ENCODE data around the gene PUDP. TPM values are rescaled to one million over a fixed set of nuclear protein-coding genes. Genes with fewer than 3 reads are reported as not detected.

Gene PUDP
- total and polyA plus RNA-seq, 4 donors, result 5.3 to 9.4 (median 6.8) TPM

DNA sequence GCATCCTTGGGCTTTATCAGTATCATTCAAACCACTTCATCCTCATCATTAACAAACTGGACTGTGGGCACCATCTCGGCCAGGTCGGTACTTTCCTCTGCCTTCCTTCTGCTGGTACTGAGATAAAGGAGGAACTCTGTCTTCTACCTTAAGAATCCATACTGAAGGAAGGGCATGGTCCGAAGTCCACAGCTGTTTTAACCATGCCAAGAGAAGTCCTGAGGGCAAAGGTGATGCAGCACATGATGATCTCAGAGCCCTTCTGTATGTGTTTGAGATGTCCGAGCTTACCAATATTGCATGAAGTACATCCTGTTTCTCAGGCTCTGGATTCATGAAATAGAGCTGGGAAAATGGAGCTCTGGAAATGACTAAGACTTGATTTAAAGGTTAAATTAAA is 126.0 kb downstream of the PUDP start:
- TF ChIP-seq JUND (IDR thresholded peaks at IDR 0.05), result no peak
- TF ChIP-seq, protein P1, sequence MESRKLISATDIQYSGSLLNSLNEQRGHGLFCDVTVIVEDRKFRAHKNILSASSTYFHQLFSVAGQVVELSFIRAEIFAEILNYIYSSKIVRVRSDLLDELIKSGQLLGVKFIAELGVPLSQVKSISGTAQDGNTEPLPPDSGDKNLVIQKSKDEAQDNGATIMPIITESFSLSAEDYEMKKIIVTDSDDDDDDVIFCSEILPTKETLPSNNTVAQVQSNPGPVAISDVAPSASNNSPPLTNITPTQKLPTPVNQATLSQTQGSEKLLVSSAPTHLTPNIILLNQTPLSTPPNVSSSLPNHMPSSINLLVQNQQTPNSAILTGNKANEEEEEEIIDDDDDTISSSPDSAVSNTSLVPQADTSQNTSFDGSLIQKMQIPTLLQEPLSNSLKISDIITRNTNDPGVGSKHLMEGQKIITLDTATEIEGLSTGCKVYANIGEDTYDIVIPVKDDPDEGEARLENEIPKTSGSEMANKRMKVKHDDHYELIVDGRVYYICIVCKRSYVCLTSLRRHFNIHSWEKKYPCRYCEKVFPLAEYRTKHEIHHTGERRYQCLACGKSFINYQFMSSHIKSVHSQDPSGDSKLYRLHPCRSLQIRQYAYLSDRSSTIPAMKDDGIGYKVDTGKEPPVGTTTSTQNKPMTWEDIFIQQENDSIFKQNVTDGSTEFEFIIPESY (IDR thresholded peaks at IDR 0.05), result no peak
- TF ChIP-seq FOXA1 (IDR thresholded peaks at IDR 0.05), result no peak
- no peak for TF ChIP-seq YY1 (IDR thresholded peaks at IDR 0.05)
- no peak for TF ChIP-seq GABPA (IDR thresholded peaks at IDR 0.05 in 1 of 2, conservative IDR thresholded peaks at IDR 0.05 in 1 of 2)
- no peak for TF ChIP-seq FOXA2 (IDR thresholded peaks at IDR 0.05)
- TF ChIP-seq TAF1 (conservative IDR thresholded peaks at IDR 0.05), result no peak
- no peak for TF ChIP-seq HNF4G (IDR thresholded peaks at IDR 0.05)

GRCh38 chrX:7019555-7019954 is 128.4 kb downstream of the PUDP start:
- Histone ChIP-seq H3K27ac (ENCODE audit: low read depth in 1 of 2, low read length in 2 of 2) (no peak overlapping the region), H3K9me3 (ENCODE audit: control insufficient read depth in 4 of 4, low read length in 3 of 4) (no peaks in the 10 kb centered on the region), H3K4me1 (ENCODE audit: control insufficient read depth in 4 of 4, insufficient read depth in 4 of 4, low read length in 3 of 4) (peaks cover 0 to 3% (median 0%) of the 10 kb centered on the region in 4 donors), H3K9ac (ENCODE audit: low read depth in 1 of 2, low read length in 2 of 2) (no peak overlapping the region), H3K36me3 (ENCODE audit: control insufficient read depth in 4 of 4, insufficient read depth in 3 of 4, low read depth in 1 of 4, low read length in 3 of 4) (no peaks in the 10 kb centered on the region), H3K27me3 (ENCODE audit: control insufficient read depth in 4 of 4, insufficient read depth in 4 of 4, low read length in 3 of 4) (no peaks in the 10 kb centered on the region), H3K4me3 (ENCODE audit: low read depth in 1 of 3, low read length in 3 of 3) (no peak overlapping the region)
- TF ChIP-seq REST (IDR thresholded peaks at IDR 0.05) (no peak), YY1 (IDR thresholded peaks at IDR 0.05) (no peak), CTCF (IDR thresholded peaks at IDR 0.05; ENCODE audit: low read depth, low read length, missing input control) (no peak), HNF4A (conservative IDR thresholded peaks at IDR 0.05) (no peak)
- TF ChIP-seq, protein P1 (IDR thresholded peaks at IDR 0.05), result no peak
- TF ChIP-seq, protein P2, sequence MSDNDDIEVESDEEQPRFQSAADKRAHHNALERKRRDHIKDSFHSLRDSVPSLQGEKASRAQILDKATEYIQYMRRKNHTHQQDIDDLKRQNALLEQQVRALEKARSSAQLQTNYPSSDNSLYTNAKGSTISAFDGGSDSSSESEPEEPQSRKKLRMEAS (IDR thresholded peaks at IDR 0.05), result no peak
- TF ChIP-seq, protein P3, sequence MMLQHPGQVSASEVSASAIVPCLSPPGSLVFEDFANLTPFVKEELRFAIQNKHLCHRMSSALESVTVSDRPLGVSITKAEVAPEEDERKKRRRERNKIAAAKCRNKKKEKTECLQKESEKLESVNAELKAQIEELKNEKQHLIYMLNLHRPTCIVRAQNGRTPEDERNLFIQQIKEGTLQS (IDR thresholded peaks at IDR 0.05), result no peak
- no peak for DNase-seq (ENCODE audit: low spot score)
- 84% methylated on average over 3 of the region's 3 CpGs for WGBS

More for the DNA sequence above, 126.0 kb downstream of the PUDP start:
- Histone ChIP-seq H3K9me3 (ENCODE audit: control insufficient read depth in 4 of 4, low read length in 3 of 4) (no peaks in the 10 kb centered on the region), H3K36me3 (ENCODE audit: control insufficient read depth in 4 of 4, insufficient read depth in 3 of 4, low read depth in 1 of 4, low read length in 3 of 4) (peaks cover 0 to 3% (median 0%) of the 10 kb centered on the region in 4 donors), H3K27me3 (ENCODE audit: control insufficient read depth in 4 of 4, insufficient read depth in 4 of 4, low read length in 3 of 4) (no peaks in the 10 kb centered on the region), H3K27ac (ENCODE audit: low read depth in 1 of 2, low read length in 2 of 2) (no peak overlapping the region), H3K4me3 (ENCODE audit: low read depth in 1 of 3, low read length in 3 of 3) (no peak overlapping the region), H3K4me1 (ENCODE audit: control insufficient read depth in 4 of 4, insufficient read depth in 4 of 4, low read length in 3 of 4) (peaks cover 0 to 1% (median 0%) of the 10 kb centered on the region in 4 donors), H3K9ac (ENCODE audit: low read depth in 1 of 2, low read length in 2 of 2) (no peak overlapping the region)
- WGBS, result 85% methylated on average over 4 of the region's 4 CpGs
- DNase-seq (ENCODE audit: low spot score), result no peak

Data from liver (tissue), 9 donors.